SK-N-SH (cell line): ENCODE results near the gene PSMC3IP. TPM values are rescaled to one million over a fixed set of nuclear protein-coding genes. Genes with fewer than 3 reads are reported as not detected.

ENCODE experiments used
- CTCF ChIA-PET: fragments of 300-600, 350-600 bp; formaldehyde crosslinking; extraction: SDS; loops from one replicate; lab custom pipeline; 2021; lab: Yijun Ruan, JAX
- POLR2A ChIA-PET: fragments of 350-600 bp; sonication (Branson Sonifier 250); formaldehyde crosslinking; extraction: SDS; loops from one replicate; lab custom pipeline; 2020; ENCODE audit warnings: antibody characterized with exemption, inconsistent platforms; lab: Yijun Ruan, JAX
- DNase-seq: peaks from one replicate; pipeline ENCODE4 v3.0.0; 2012
- H2AFZ ChIP-seq: fragments of 200-600 bp; sonication (generic); 2 replicates; pipeline ENCODE4 v1.8.1; 2016; ENCODE audit warnings: antibody characterized with exemption, mild to moderate bottlenecking, low read depth
- H3F3A ChIP-seq: fragments of 200-600 bp; sonication (generic); replicated peaks from 2 replicates; pipeline ENCODE3; 2016; ENCODE audit warnings: antibody characterized with exemption, mild to moderate bottlenecking; ENCODE audit not compliant: insufficient read depth
- H3K27ac ChIP-seq, 2 experiments: fragments of 200-500 bp in 1 of 2; fragments of 200-600 bp in 1 of 2; sonication (Bioruptor generic) in 1 of 2; sonication (generic), shearing (Covaris generic) in 1 of 2; 2 replicates each; pipeline versions ENCODE4 v1.5.1 to v1.6.1; 2014 to 2016; ENCODE audit warnings: low read depth in 2 of 2, inconsistent platforms in 1 of 2, low read length in 1 of 2, mild to moderate bottlenecking in 1 of 2, mixed read lengths in 1 of 2
- H3K27me3 ChIP-seq: fragments of 200-600 bp; sonication (generic), shearing (Covaris generic); 2 replicates; pipeline ENCODE4 v1.6.1; 2016; ENCODE audit warnings: mixed run types; ENCODE audit not compliant: insufficient read depth
- H3K36me3 ChIP-seq, 2 experiments: fragments of 200-500 bp in 1 of 2; fragments of 200-600 bp in 1 of 2; sonication (Bioruptor generic) in 1 of 2; sonication (generic) in 1 of 2; replicated peaks in 1 of 2; 2 replicates each; pipeline versions ENCODE3 to v1.5.1; 2014 to 2016; ENCODE audit warnings: low read length in 1 of 2, mild to moderate bottlenecking in 1 of 2; ENCODE audit not compliant: insufficient read depth in 2 of 2, control insufficient read depth in 1 of 2
- H3K4me1 ChIP-seq, 2 experiments: fragments of 200-500 bp in 1 of 2; fragments of 200-600 bp in 1 of 2; sonication (Bioruptor generic) in 1 of 2; sonication (generic), shearing (Covaris generic) in 1 of 2; 2 replicates each; pipeline versions ENCODE4 v1.5.1 to v1.6.1; 2014 to 2016; ENCODE audit warnings: low read depth in 1 of 2, low read length in 1 of 2, mixed run types in 1 of 2; ENCODE audit not compliant: insufficient read depth in 2 of 2, control insufficient read depth in 1 of 2
- H3K4me2 ChIP-seq: fragments of 200-600 bp; sonication (generic), shearing (Covaris generic); 2 replicates; pipeline ENCODE4 v1.6.1; 2017; ENCODE audit warnings: mixed run types
- H3K4me3 ChIP-seq, 2 experiments: fragments of 200-500 bp in 1 of 2; fragments of 200-600 bp in 1 of 2; sonication (Bioruptor generic) in 1 of 2; sonication (generic), shearing (Covaris generic) in 1 of 2; 2 replicates each; pipeline versions ENCODE4 v1.5.1 to v1.8.1; 2014 to 2016; ENCODE audit warnings: low read depth in 2 of 2, inconsistent platforms in 1 of 2, low read length in 1 of 2, mild to moderate bottlenecking in 1 of 2, mixed read lengths in 1 of 2, moderate library complexity in 1 of 2
- H3K79me2 ChIP-seq: fragments of 200-600 bp; sonication (generic); 2 replicates; pipeline ENCODE4 v1.8.1; 2017; ENCODE audit warnings: mild to moderate bottlenecking; ENCODE audit not compliant: insufficient read depth
- H3K9ac ChIP-seq: fragments of 200-600 bp; sonication (generic); 2 replicates; pipeline ENCODE4 v1.6.1; 2017; ENCODE audit warnings: mixed run types
- H3K9me2 ChIP-seq: fragments of 200-600 bp; sonication (generic); 2 replicates; pipeline ENCODE4 v1.6.1; 2017; ENCODE audit warnings: mixed run types
- H3K9me3 ChIP-seq: fragments of 200-600 bp; sonication (generic); 2 replicates; pipeline ENCODE4 v1.6.1; 2017; ENCODE audit warnings: mixed run types, mild to moderate bottlenecking, moderate library complexity
- H4K20me1 ChIP-seq: fragments of 200-600 bp; sonication (generic); 2 replicates; pipeline ENCODE4 v1.6.1; 2017; ENCODE audit warnings: mild to moderate bottlenecking, mixed run types; ENCODE audit not compliant: insufficient read depth
- ELF1 ChIP-seq: IDR thresholded peaks from 2 replicates; pipeline ENCODE4 v1.4.0; 2012
- FOSL2 ChIP-seq: IDR thresholded peaks from 2 replicates; pipeline ENCODE4 v1.4.0; 2012; ENCODE audit warnings: low read depth, mild to moderate bottlenecking, moderate library complexity, borderline replicate concordance
- FOXJ3 ChIP-seq: sonication (generic); formaldehyde crosslinking; IDR thresholded peaks from 2 replicates; pipeline ENCODE4 v1.5.1; 2020; ENCODE audit warnings: mild to moderate bottlenecking, missing genetic modification reagents
- GATA2 ChIP-seq: sonication (generic); formaldehyde crosslinking; IDR thresholded peaks from 2 replicates; pipeline ENCODE4 v1.5.0; 2020; ENCODE audit warnings: mild to moderate bottlenecking, missing genetic modification reagents
- JUND ChIP-seq: IDR thresholded peaks from 2 replicates; pipeline ENCODE4 v1.4.0; 2012
- MXI1 ChIP-seq: IDR thresholded peaks from 2 replicates; pipeline ENCODE4 v1.6.1; 2012; ENCODE audit warnings: mild to moderate bottlenecking, low read depth, low read length, improper control_type of control experiment
- RCOR1 ChIP-seq: fragments of 150-350 bp; IDR thresholded peaks from 2 replicates; pipeline ENCODE4 v1.6.1; 2017; ENCODE audit warnings: antibody characterized with exemption, low read length
- REST ChIP-seq: IDR thresholded peaks from 2 replicates; pipeline ENCODE4 v1.6.1; 2012; ENCODE audit warnings: mild to moderate bottlenecking, low read depth, low read length, moderate library complexity
- RXRA ChIP-seq: IDR thresholded peaks from 2 replicates; pipeline ENCODE4 v1.4.0; 2012; ENCODE audit warnings: low read depth, mild to moderate bottlenecking, borderline replicate concordance
- SMC3 ChIP-seq: IDR thresholded peaks from 2 replicates; pipeline ENCODE4 v1.6.1; 2012; ENCODE audit warnings: low read depth, low read length, improper control_type of control experiment
- TAF1 ChIP-seq: IDR thresholded peaks from 2 replicates; pipeline ENCODE4 v1.6.1; 2012; ENCODE audit warnings: low read depth, mild to moderate bottlenecking, low read length, moderate library complexity, borderline replicate concordance
- TEAD4 ChIP-seq: IDR thresholded peaks from 2 replicates; pipeline ENCODE4 v1.4.0; 2012; ENCODE audit warnings: mild to moderate bottlenecking, borderline replicate concordance; ENCODE audit not compliant: insufficient read depth
- WGBS: methylation state at CpG from one replicate; pipeline ENCODE4 v1.1.6; 2017; ENCODE audit warnings: low lambda C conversion rate; 5-methylcytosine and 5-hydroxymethylcytosine counted together
- polyA plus RNA-seq, 3 experiments: library from polyadenylated mRNA; depleted of rRNA; stranded (reverse); fragments of >200 nt; gene quantifications; 2 replicates each; pipeline ENCODE4 v1.2.3, GENCODE V29; 2012
- TF ChIP-seq, protein P1 (sequence below): fragments of 150-350 bp; IDR thresholded peaks from 2 replicates; pipeline ENCODE4 v1.6.1; 2017; ENCODE audit warnings: antibody characterized with exemption, low read length, low read depth, borderline replicate concordance
- TF ChIP-seq, protein P2 (sequence below): fragments of 150-350 bp; IDR thresholded peaks from 2 replicates; pipeline ENCODE4 v1.6.1; 2016; ENCODE audit warnings: mild to moderate bottlenecking, low read depth, low read length

The PSMC3IP gene
- polyA plus RNA-seq, 1 of the 3 experiments (the other 2 are of a cell fraction), result 17.3 TPM

GRCh38 chr17:42574463-42574862 lies 3.1 kb downstream of the PSMC3IP start:
- H3K4me3 ChIP-seq, result no peak overlapping the region
- no peaks in the 10 kb centered on the region for H4K20me1 ChIP-seq
- H3F3A ChIP-seq, result peaks cover 57% of the 10 kb centered on the region
- no peak overlapping the region for H2AFZ ChIP-seq
- H3K27ac ChIP-seq, result no peak overlapping the region
- TF ChIP-seq, protein P1, sequence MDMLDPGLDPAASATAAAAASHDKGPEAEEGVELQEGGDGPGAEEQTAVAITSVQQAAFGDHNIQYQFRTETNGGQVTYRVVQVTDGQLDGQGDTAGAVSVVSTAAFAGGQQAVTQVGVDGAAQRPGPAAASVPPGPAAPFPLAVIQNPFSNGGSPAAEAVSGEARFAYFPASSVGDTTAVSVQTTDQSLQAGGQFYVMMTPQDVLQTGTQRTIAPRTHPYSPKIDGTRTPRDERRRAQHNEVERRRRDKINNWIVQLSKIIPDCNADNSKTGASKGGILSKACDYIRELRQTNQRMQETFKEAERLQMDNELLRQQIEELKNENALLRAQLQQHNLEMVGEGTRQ, result no peak
- TF ChIP-seq ELF1 (no peak), TAF1 (no peak), REST (no peak), TEAD4 (no peak), FOSL2 (no peak), SMC3 (no peak), MXI1 (no peak), GATA2 (CRISPR knock-in tag) (no peak), RXRA (no peak), FOXJ3 (CRISPR knock-in tag) (no peak), JUND (no peak), RCOR1 (no peak)
- TF ChIP-seq, protein P2, sequence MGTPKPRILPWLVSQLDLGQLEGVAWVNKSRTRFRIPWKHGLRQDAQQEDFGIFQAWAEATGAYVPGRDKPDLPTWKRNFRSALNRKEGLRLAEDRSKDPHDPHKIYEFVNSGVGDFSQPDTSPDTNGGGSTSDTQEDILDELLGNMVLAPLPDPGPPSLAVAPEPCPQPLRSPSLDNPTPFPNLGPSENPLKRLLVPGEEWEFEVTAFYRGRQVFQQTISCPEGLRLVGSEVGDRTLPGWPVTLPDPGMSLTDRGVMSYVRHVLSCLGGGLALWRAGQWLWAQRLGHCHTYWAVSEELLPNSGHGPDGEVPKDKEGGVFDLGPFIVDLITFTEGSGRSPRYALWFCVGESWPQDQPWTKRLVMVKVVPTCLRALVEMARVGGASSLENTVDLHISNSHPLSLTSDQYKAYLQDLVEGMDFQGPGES, result no peak
- DNase-seq, result no peak
- H3K9me2 ChIP-seq, result no peaks in the 10 kb centered on the region
- H3K4me2 ChIP-seq, result no peak overlapping the region
- peaks cover 7 to 8% of the 10 kb centered on the region in 2 experiments; a peak in 2 of 4 replicates for H3K4me1 ChIP-seq
- peaks cover 41 to 50% of the 10 kb centered on the region in 2 experiments for H3K36me3 ChIP-seq
- no peaks in the 10 kb centered on the region for H3K9me3 ChIP-seq
- ChIA-PET POLR2A (interaction anchor here (0.8 kb wide), 1 partner anchor 11 kb away, joined by 3 read pairs; no protein-coding TSS in a partner anchor), CTCF (interaction anchor here (1.1 to 8.3 kb wide), 2 partner anchors 103 to 125 kb away, joined by 3 to 221 read pairs; partner anchors contain the start of genes CCR10 and PLEKHH3)
- no peak overlapping the region for H3K9ac ChIP-seq
- WGBS, result 77% methylated on average over 3 of the region's 3 CpGs
- H3K79me2 ChIP-seq, result peaks cover 71% of the 10 kb centered on the region
- no peaks in the 10 kb centered on the region for H3K27me3 ChIP-seq
